Activated CD4-positive, alpha-beta memory T cell treated with anti-CD3 and anti-CD28 coated beads for 36 hours (primary cell): Measurements from ENCODE around the gene TTC7B. TPM values are rescaled to one million over a fixed set of nuclear protein-coding genes. Genes with fewer than 3 reads are reported as not detected.

ENCODE experiments used
- CTCF ChIA-PET: fragments of 350-600 bp; sonication (Branson Sonifier 250); formaldehyde crosslinking; loops from one replicate; lab custom pipeline; 2021; ENCODE audit warnings: antibody characterized with exemption, inconsistent platforms; lab: Charles Lee
- POLR2A ChIA-PET: fragments of 350-600 bp; sonication (Branson Sonifier 250); formaldehyde crosslinking; loops from one replicate; lab custom pipeline; 2021; ENCODE audit warnings: antibody characterized with exemption; lab: Charles Lee
- DNase-seq: peaks from one replicate; pipeline ENCODE4 v3.0.0-alpha.2; 2020
- H3K27ac Mint-ChIP-seq: one replicate; pipeline ENCODE4 v1.8.0; 2021; ENCODE audit warnings: mixed read lengths
- H3K27me3 Mint-ChIP-seq: one replicate; pipeline ENCODE4 v1.8.0; 2021; ENCODE audit warnings: mixed read lengths
- H3K36me3 Mint-ChIP-seq: one replicate; pipeline ENCODE4 v1.8.0; 2021; ENCODE audit warnings: mixed read lengths
- H3K4me1 Mint-ChIP-seq: one replicate; pipeline ENCODE4 v1.8.0; 2021; ENCODE audit warnings: low read depth, mixed read lengths
- H3K4me3 Mint-ChIP-seq: one replicate; pipeline ENCODE4 v1.8.0; 2021; ENCODE audit warnings: mild to moderate bottlenecking, mixed read lengths
- H3K9me3 Mint-ChIP-seq: one replicate; pipeline ENCODE4 v1.8.0; 2021; ENCODE audit warnings: mixed read lengths
- intact Hi-C: fragments of 100-400 bp; cut with micrococcal nuclease; formaldehyde crosslinking; loops from one replicate; pipeline ENCODE4 v1.15.1; 2023
- total RNA-seq, 2 experiments: library from RNA; stranded (reverse); gene quantifications; one replicate each; pipeline ENCODE4 v1.2.3, GENCODE V29; 2021

The TTC7B gene
- total RNA-seq, 2 experiments from 2014 or later, result 9.3 to 12.4 TPM

DNA sequence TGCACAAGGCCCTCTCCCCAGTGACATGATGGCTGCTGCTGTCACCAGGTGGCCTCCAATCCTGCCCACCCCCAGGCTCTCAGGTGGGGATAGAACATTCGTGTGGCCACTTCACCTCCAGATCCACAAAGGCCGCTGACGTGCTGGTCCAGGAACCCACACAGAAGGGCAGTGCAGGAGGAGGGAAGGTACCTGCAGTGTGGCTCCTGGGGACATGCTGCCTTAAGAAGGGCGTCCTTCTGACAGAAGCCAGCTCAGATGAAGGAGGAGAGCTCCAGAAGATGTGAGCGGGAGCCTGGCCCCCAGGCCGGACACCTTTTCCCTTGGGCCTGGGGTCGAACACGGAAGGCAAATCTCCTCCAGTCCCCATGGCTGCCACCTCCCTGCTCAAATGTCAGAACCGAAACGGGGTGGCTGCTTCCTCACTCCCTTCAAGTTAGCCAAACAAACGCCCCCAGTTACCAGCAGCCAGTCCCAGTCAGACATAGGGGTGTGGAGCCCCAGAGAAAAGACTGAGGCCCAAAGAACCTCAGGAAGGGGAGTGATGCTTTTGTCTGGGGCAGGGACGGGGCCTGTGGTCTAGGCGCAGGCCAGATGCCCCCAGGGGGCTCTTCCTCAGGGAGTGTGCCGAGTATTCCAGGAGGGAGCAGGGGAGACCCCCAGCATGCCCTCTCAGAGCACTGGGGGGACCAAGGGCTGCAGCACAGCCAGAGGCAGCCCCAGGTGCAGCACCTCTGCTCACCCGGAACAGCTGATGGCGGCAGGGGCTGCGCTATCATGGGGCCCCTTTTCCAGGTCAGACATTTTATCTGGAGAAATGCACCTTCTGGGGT is 263.5 kb downstream of the TTC7B start:
- no peak for DNase-seq
- ChIA-PET CTCF (interaction anchor here (0.9 kb wide), 1 partner anchor 205 kb away, joined by 3 read pairs; no protein-coding TSS in a partner anchor), POLR2A (no interaction called here)
- intact Hi-C loops, result no loop called here
- Mint-ChIP-seq H3K9me3 (no peaks in the 10 kb centered on the region), H3K27ac (no peak overlapping the region), H3K4me1 (no peaks in the 10 kb centered on the region), H3K36me3 (no peaks in the 10 kb centered on the region), H3K27me3 (no peaks in the 10 kb centered on the region), H3K4me3 (no peak overlapping the region)

DNA sequence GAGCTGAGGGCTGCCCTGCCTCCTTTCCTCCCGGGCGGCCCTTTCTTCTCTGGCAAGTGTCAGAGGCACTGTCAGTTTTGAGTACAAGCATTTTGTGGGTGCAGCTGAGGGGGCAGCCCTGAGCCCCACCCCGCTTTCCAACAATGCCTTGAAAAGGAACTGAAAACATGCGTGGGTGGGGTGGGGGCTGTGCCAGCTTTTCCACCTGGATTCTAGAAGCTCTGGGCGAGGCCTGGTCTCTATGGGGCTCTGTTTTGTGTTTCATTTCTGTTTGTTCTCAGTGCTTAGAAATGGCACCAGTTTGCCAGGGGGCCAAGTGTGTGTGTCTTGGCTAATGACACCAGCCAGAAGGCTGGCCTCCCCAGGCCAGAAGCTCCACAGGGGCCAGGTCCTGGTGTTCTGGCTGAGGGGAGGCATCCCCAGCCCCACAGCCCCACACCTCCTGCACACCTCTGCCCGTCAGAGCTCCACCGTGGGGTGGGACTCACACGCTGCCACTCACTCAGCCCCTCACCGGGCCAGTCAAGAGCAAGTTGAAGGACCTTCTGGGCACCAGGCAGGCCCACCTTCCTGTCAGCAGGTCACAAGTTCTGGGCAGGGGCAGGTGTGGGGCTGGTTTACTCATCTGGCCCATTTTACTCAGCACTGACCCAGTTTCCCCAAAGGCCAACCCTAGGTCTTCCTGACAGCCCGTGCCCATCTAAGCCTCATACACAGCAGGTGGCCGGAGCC is 264.3 kb downstream of the TTC7B start:
- Mint-ChIP-seq H3K36me3 (no peaks in the 10 kb centered on the region), H3K27ac (no peak overlapping the region), H3K27me3 (no peaks in the 10 kb centered on the region), H3K4me3 (no peak overlapping the region), H3K4me1 (no peaks in the 10 kb centered on the region), H3K9me3 (no peaks in the 10 kb centered on the region)
- POLR2A ChIA-PET, result no interaction called here
- intact Hi-C loops, result no loop called here
- no peak for DNase-seq
- CTCF ChIA-PET, result no interaction called here

DNA sequence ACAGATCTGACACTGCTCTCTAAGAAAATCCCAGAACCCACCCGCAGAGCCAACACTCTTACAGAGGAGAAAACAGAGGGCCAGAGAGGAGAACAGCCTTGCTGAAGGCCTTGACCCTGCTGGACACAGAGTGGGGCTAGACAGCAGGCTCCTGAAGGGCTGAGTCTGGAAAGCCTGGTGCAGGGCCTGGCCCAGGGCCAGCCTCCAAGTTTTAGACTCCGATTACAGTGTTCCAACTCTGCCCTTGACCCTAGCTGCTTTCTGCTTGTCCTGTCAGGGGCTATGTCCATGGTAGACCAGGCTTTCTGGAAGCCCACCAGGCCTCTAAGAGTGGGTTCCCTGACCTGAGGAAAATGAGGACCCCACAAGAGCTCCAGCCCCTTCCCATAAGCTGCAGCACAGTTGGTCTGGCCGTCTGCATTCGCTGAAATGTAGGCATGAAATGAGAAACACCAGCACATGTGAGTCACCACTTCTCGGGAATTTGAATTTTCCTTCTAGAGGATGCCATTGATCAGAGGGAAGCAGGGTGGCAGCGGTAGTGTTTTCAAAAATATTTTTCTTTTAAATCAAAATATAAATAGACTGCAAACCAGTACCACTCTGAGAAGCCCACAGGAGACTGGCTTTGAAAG is 265.0 kb downstream of the TTC7B start:
- CTCF ChIA-PET, result no interaction called here
- DNase-seq, result no peak

GRCh38 chr14:90549794-90550641 is 266.2 kb downstream of the TTC7B start:
- CTCF ChIA-PET, result no interaction called here
- Mint-ChIP-seq H3K36me3 (no peaks in the 10 kb centered on the region), H3K9me3 (no peaks in the 10 kb centered on the region), H3K27me3 (no peaks in the 10 kb centered on the region), H3K4me1 (no peaks in the 10 kb centered on the region), H3K27ac (no peak overlapping the region), H3K4me3 (no peak overlapping the region)
- DNase-seq, result no peak
- intact Hi-C loops, result no loop called here
- POLR2A ChIA-PET, result no interaction called here

More for the DNA sequence above, 265.0 kb downstream of the TTC7B start:
- Mint-ChIP-seq H3K9me3 (no peaks in the 10 kb centered on the region), H3K27me3 (no peaks in the 10 kb centered on the region), H3K27ac (no peak overlapping the region), H3K4me3 (no peak overlapping the region), H3K4me1 (no peaks in the 10 kb centered on the region), H3K36me3 (no peaks in the 10 kb centered on the region)
- POLR2A ChIA-PET, result no interaction called here
- intact Hi-C loops, result no loop called here

DNA sequence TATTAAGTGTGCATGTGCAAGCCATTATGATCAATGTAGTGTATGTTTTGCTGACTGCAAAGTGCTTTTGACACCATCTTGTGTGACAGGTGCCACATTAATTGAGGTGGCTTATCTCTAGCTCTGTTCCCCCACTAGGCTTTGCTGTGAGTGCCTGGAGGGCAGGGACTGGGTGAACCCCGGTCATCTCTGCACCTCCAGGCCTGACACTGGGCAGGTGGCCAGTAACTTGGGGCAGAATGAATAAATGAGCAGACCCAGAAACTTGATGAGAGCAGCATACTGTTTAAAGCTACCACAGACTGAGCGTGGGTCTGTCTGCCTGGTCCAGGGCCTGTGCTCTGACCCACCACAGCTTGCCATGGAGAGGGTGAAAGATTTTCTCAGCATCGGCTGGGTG is 267.8 kb downstream of the TTC7B start:
- Mint-ChIP-seq H3K36me3 (no peaks in the 10 kb centered on the region), H3K4me3 (no peak overlapping the region), H3K9me3 (no peaks in the 10 kb centered on the region), H3K4me1 (no peaks in the 10 kb centered on the region), H3K27ac (no peak overlapping the region), H3K27me3 (no peaks in the 10 kb centered on the region)
- CTCF ChIA-PET, result interaction anchor here (0.7 kb wide), 1 partner anchor 254 kb away, joined by 4 read pairs; no protein-coding TSS in a partner anchor
- DNase-seq, result no peak
- POLR2A ChIA-PET, result interaction anchor here (0.6 kb wide), 1 partner anchor 132 kb away, joined by 3 read pairs; no protein-coding TSS in a partner anchor
- intact Hi-C loops, result no loop called here

- Mint-ChIP-seq H3K9me3 (no peaks in the 10 kb centered on the region), H3K27me3 (no peaks in the 10 kb centered on the region), H3K36me3 (no peaks in the 10 kb centered on the region), H3K4me1 (no peaks in the 10 kb centered on the region), H3K27ac (no peak overlapping the region), H3K4me3 (no peak overlapping the region)
- ChIA-PET CTCF (no interaction called here), POLR2A (interaction anchor here (0.6 kb wide), 2 partner anchors 27 to 132 kb away, joined by 3 read pairs; no protein-coding TSS in a partner anchor)
- no peak for DNase-seq
- intact Hi-C loops, result no loop called here
These were observed 268.3 kb downstream of the TTC7B start for GRCh38 chr14:90547968-90548367.

GRCh38 chr14:90547250-90547649 is 269.0 kb downstream of the TTC7B start:
- CTCF ChIA-PET, result no interaction called here
- H3K27me3 Mint-ChIP-seq, result no peaks in the 10 kb centered on the region
- DNase-seq, result no peak
- no peak overlapping the region for H3K27ac Mint-ChIP-seq
- H3K4me3 Mint-ChIP-seq, result no peak overlapping the region
- H3K36me3 Mint-ChIP-seq, result no peaks in the 10 kb centered on the region
- H3K4me1 Mint-ChIP-seq, result no peaks in the 10 kb centered on the region
- POLR2A ChIA-PET, result no interaction called here
- intact Hi-C loops, result no loop called here
- no peaks in the 10 kb centered on the region for H3K9me3 Mint-ChIP-seq

DNA sequence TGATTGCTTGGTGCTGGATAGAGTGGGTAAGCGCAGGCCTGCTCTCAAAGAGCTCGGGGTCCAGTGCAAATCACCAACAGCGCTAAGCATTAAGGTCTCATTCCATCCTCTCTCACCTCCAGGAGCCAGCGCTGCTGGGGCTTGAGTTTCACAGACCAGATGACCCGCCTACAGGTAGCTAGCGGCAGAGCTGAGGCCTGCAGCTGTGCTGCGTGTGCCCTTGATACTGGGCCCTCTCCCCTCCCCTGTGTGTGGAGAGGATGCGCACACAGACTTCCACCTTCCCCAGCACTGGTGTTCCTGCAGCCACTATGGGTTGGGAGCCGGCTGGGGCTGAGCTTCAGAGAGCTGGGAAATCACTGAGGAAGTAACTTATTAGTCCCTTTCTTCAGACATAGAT is 269.5 kb downstream of the TTC7B start:
- H3K27me3 Mint-ChIP-seq, result no peaks in the 10 kb centered on the region
- DNase-seq, result no peak
- H3K4me3 Mint-ChIP-seq, result no peak overlapping the region
- ChIA-PET POLR2A (no interaction called here), CTCF (no interaction called here)
- H3K9me3 Mint-ChIP-seq, result no peaks in the 10 kb centered on the region
- H3K27ac Mint-ChIP-seq, result no peak overlapping the region
- intact Hi-C loops, result no loop called here
- H3K36me3 Mint-ChIP-seq, result no peaks in the 10 kb centered on the region
- no peaks in the 10 kb centered on the region for H3K4me1 Mint-ChIP-seq

GRCh38 chr14:90545966-90546751 is 270.1 kb downstream of the TTC7B start:
- no peaks in the 10 kb centered on the region for H3K36me3 Mint-ChIP-seq
- no peak overlapping the region for H3K4me3 Mint-ChIP-seq
- no peaks in the 10 kb centered on the region for H3K27me3 Mint-ChIP-seq
- H3K4me1 Mint-ChIP-seq, result no peaks in the 10 kb centered on the region
- no peak overlapping the region for H3K27ac Mint-ChIP-seq
- POLR2A ChIA-PET, result no interaction called here
- CTCF ChIA-PET, result no interaction called here
- no peak for DNase-seq
- intact Hi-C loops, result no loop called here
- H3K9me3 Mint-ChIP-seq, result no peaks in the 10 kb centered on the region

DNA sequence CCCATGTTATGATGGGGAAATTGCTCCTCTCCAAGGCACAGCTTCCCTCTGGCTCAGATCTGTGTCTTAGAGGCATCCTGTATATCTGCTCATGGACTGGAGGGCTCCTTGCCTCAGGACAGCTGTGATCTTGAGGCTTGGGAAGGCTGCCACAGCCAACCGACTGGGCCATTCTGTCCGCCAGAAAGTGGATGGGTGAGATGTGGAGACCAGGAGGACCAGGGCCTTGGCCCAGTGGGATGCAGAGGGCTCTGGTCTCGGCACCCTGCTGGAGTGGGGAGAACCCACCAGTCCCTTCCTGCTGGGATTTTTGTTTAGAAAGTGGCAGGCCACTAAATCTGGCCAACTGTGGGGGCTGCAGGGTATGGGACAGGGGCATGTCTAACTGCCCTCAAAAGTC is 270.8 kb downstream of the TTC7B start:
- Mint-ChIP-seq H3K36me3 (no peaks in the 10 kb centered on the region), H3K4me1 (no peaks in the 10 kb centered on the region), H3K4me3 (no peak overlapping the region), H3K27ac (no peak overlapping the region), H3K9me3 (no peaks in the 10 kb centered on the region), H3K27me3 (no peaks in the 10 kb centered on the region)
- DNase-seq, result no peak
- ChIA-PET POLR2A (no interaction called here), CTCF (no interaction called here)
- intact Hi-C loops, result no loop called here

GRCh38 chr14:90544971-90545370 is 271.3 kb downstream of the TTC7B start:
- no peak for DNase-seq
- POLR2A ChIA-PET, result no interaction called here
- H3K4me1 Mint-ChIP-seq, result no peaks in the 10 kb centered on the region
- no peaks in the 10 kb centered on the region for H3K9me3 Mint-ChIP-seq
- no peaks in the 10 kb centered on the region for H3K36me3 Mint-ChIP-seq
- H3K4me3 Mint-ChIP-seq, result no peak overlapping the region
- intact Hi-C loops, result no loop called here
- no peak overlapping the region for H3K27ac Mint-ChIP-seq
- H3K27me3 Mint-ChIP-seq, result no peaks in the 10 kb centered on the region
- CTCF ChIA-PET, result no interaction called here
